Body of pancreas (tissue), 4 donors: ENCODE measurements around the gene NAA20. TPM values are rescaled to one million over a fixed set of nuclear protein-coding genes. Genes with fewer than 3 reads are reported as not detected.

Source experiments
- ATAC-seq: fragments of 150-250 bp; one replicate; pipeline ENCODE4 v1.9.1; 2016
- DNase-seq, 4 donors: peaks; one replicate each; pipeline ENCODE4 v3.0.0-alpha.2; 2019
- H3K27ac ChIP-seq, 4 donors: fragments of 200-600 bp; sonication (generic); 1 replicate in 3 of 4; 2 replicates in 1 of 4; pipeline versions ENCODE4 v1.5.1 to v1.6.1; 2016 to 2019; ENCODE audit warnings: mild to moderate bottlenecking in 1 of 4, mixed read lengths in 1 of 4, moderate library complexity in 1 of 4
- H3K27me3 ChIP-seq, 2 donors: fragments of 200-600 bp; sonication (generic); one replicate each; pipeline ENCODE4 v1.6.0; 2016; ENCODE audit warnings: mild to moderate bottlenecking in 1 of 2
- H3K36me3 ChIP-seq, 2 donors: fragments of 200-600 bp; sonication (generic); replicated peaks in 1 of 2; 2 replicates each; pipeline ENCODE4 v1.5.1; 2016; ENCODE audit warnings: low read depth in 2 of 2; ENCODE audit not compliant: insufficient read depth in 1 of 2
- H3K4me1 ChIP-seq: fragments of 200-600 bp; sonication (generic); one replicate; pipeline ENCODE4 v1.6.0; 2016
- H3K4me3 ChIP-seq, 2 donors: fragments of 200-600 bp; sonication (generic); 1 replicate in 1 of 2; 2 replicates in 1 of 2; pipeline ENCODE4 v1.5.1; 2016 to 2019
- H3K9me3 ChIP-seq, 3 donors: fragments of 200-600 bp; sonication (generic); 1 replicate in 2 of 3; 2 replicates in 1 of 3; pipeline ENCODE4 v1.5.1; 2016
- POLR2A ChIP-seq, 3 donors: fragments of 450-650 bp; IDR thresholded peaks; one replicate each; pipeline ENCODE4 v1.6.1; 2016; ENCODE audit warnings: antibody characterized with exemption in 3 of 3, mild to moderate bottlenecking in 2 of 3
- WGBS, 2 donors: methylation state at CpG; one replicate each; pipeline ENCODE4 v1.1.5; 2017; 5-methylcytosine and 5-hydroxymethylcytosine counted together
- intact Hi-C: fragments of 100-400 bp; cut with DNase I; formaldehyde crosslinking; loops from one replicate; pipeline ENCODE4 v1.15.1; 2023
- total RNA-seq, 2 donors: library from RNA; depleted of rRNA; stranded (reverse); fragments of >200 nt; gene quantifications; one replicate each; pipeline ENCODE4 v1.1.0, GENCODE V29; 2016
- TF ChIP-seq, protein P1 (sequence below), 7 experiments: fragments of 450-650 bp in 4 of 7; fragments of 200-600 bp in 3 of 7; sonication (generic) in 3 of 7; IDR thresholded peaks; one replicate each; pipeline ENCODE4 v1.5.1; 2016 to 2019; ENCODE audit warnings: antibody characterized with exemption in 7 of 7

The NAA20 gene
- total RNA-seq, 2 donors from 2014 or later: 19.2 to 23.4 TPM

DNA sequence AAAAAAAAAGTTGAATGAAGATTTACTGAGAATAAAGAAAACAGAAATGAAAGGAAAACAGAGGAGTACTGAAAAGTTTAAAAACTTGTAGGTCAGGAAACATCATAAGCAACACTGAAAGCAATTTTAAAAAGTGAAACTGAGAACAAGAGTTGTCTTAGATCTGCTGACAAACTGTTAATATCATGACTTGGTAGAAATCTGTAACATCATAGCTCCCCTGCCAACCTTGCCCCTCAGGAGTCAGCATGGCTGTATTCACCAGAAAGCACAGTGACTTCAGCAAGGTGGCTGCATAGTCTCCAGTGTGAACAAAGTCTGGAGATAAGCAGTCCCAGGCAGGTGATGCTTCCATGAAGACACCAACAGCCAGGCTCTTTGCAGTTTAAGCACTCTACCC is 5.3 kb downstream of the NAA20 start:
- Histone ChIP-seq H3K4me1 (peaks cover 39% of the 10 kb centered on the region), H3K27ac (no peak overlapping the region), H3K36me3 (peaks cover 0 to 2% of the 10 kb centered on the region in 2 donors), H3K27me3 (no peaks in the 10 kb centered on the region), H3K4me3 (no peak overlapping the region), H3K9me3 (no peaks in the 10 kb centered on the region)
- no peak for TF ChIP-seq POLR2A (IDR thresholded peaks at IDR 0.05)
- TF ChIP-seq, protein P1, sequence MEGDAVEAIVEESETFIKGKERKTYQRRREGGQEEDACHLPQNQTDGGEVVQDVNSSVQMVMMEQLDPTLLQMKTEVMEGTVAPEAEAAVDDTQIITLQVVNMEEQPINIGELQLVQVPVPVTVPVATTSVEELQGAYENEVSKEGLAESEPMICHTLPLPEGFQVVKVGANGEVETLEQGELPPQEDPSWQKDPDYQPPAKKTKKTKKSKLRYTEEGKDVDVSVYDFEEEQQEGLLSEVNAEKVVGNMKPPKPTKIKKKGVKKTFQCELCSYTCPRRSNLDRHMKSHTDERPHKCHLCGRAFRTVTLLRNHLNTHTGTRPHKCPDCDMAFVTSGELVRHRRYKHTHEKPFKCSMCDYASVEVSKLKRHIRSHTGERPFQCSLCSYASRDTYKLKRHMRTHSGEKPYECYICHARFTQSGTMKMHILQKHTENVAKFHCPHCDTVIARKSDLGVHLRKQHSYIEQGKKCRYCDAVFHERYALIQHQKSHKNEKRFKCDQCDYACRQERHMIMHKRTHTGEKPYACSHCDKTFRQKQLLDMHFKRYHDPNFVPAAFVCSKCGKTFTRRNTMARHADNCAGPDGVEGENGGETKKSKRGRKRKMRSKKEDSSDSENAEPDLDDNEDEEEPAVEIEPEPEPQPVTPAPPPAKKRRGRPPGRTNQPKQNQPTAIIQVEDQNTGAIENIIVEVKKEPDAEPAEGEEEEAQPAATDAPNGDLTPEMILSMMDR (IDR thresholded peaks at IDR 0.05): no peak
- DNase-seq (no peak), ATAC-seq (no peak)
- intact Hi-C loops: no loop called here

DNA sequence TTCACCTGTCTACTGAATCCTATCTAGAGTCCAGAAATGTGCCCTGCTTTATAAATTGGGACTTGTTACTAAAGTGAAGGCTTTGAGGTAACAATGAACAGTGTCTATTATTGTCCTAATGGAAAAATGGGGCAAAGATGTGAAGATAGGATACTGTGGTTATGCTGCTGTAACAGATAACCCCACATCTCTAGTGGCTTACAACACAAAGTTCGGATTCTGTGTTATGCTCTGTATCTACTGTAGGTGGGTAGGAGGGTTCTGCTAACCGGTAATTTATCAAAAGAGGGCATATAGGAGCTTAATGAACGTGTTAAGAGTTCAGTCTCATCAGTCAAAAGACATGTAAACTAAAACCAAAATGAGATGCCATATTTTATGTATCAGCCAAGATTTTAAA is 6.2 kb downstream of the NAA20 start:
- Histone ChIP-seq H3K27me3 (no peaks in the 10 kb centered on the region), H3K36me3 (peaks cover 0 to 2% of the 10 kb centered on the region in 2 donors), H3K27ac (no peak overlapping the region), H3K4me3 (no peak overlapping the region), H3K4me1 (peaks cover 38% of the 10 kb centered on the region), H3K9me3 (no peaks in the 10 kb centered on the region)
- TF ChIP-seq POLR2A (IDR thresholded peaks at IDR 0.05): no peak
- TF ChIP-seq, protein P1 (IDR thresholded peaks at IDR 0.05): no peak
- 90 to 91% methylated on average over 3 of the region's 3 CpGs for WGBS, 2 donors
- intact Hi-C loops: no loop called here
- no peak for DNase-seq
- no peak for ATAC-seq

DNA sequence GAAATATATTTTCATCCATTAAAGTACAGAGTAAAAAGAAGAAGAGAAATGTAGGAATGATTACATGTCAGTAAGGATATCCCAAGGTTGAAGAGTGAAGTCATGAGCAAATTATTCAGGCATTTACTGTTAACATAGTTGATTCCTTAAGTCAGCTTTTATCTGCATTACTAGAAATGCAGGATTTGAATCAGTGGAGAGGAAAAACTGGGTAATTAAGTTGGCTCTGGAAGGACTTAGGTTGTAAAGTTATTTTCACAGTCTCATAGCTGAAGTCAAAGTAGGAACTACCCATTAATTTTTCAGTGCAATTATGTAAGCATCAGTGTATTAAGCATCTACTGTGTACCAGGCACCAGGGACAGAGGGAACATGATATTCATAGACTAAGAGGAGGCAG is 7.8 kb downstream of the NAA20 start:
- Histone ChIP-seq H3K36me3 (peaks cover 0 to 2% of the 10 kb centered on the region in 2 donors), H3K4me1 (peaks cover 22% of the 10 kb centered on the region), H3K9me3 (no peaks in the 10 kb centered on the region), H3K4me3 (no peak overlapping the region), H3K27ac (no peak overlapping the region), H3K27me3 (no peaks in the 10 kb centered on the region)
- no peak for ATAC-seq
- no peak for DNase-seq
- no peak for TF ChIP-seq POLR2A (IDR thresholded peaks at IDR 0.05)
- TF ChIP-seq, protein P1 (IDR thresholded peaks at IDR 0.05): no peak
- intact Hi-C loops: no loop called here

DNA sequence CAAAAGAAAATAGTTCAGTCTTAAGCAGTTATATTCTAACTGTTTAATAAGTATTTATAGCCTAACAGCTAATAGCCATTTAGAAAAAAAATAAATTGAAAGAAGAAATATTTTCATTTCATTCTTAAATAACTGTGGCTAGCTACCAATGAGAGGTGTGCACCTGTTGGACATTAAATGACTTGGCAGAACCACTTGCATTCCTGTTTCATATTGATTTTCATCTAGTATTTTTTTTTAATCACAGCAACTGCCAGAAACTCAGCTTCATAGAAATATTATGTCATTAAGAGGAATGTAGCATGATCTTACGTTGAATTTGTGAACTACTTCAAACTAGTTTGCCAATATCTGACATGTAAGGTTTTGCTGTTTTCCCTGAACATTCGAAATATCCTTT is 10.1 kb downstream of the NAA20 start:
- TF ChIP-seq POLR2A (IDR thresholded peaks at IDR 0.05): no peak
- TF ChIP-seq, protein P1 (IDR thresholded peaks at IDR 0.05): no peak
- ATAC-seq (peak; percentile 86), DNase-seq (no peak)
- intact Hi-C loops: no loop called here
- 32 to 37% methylated on average over 2 of the region's 2 CpGs for WGBS, 2 donors
- Histone ChIP-seq H3K27me3 (no peaks in the 10 kb centered on the region), H3K4me1 (peaks cover 15% of the 10 kb centered on the region), H3K9me3 (no peaks in the 10 kb centered on the region), H3K27ac (peak overlapping the region in 2 of 4 donors; percentile 52 to 70), H3K4me3 (no peak overlapping the region), H3K36me3 (peaks cover 0 to 9% of the 10 kb centered on the region in 2 donors)

DNA sequence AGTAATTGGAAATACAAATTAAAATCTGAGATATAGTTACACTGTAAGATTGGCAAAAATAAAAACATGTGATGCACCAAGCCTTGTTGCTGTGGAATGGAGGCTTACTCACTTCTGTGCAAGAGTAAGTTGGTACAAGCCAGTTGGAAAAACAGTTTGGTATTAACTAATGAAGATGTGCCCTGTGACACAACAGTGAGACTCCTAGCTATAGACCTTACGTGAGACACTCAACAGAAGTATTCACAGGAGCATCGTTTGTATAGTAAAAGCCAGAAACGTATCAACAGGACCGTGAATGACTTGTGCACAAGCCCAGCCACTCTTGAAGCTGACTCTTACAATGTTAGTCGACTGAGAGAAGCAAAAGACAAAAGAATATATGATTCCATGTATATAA is 14.6 kb downstream of the NAA20 start:
- no peak overlapping the region for H3K27ac ChIP-seq
- peaks cover 0 to 40% of the 10 kb centered on the region in 2 donors for H3K36me3 ChIP-seq
- no peak for DNase-seq
- intact Hi-C loops: no loop called here
- 80 to 82% methylated on average over 5 of the region's 5 CpGs for WGBS, 2 donors
- no peaks in the 10 kb centered on the region for H3K9me3 ChIP-seq
- no peak for TF ChIP-seq POLR2A (IDR thresholded peaks at IDR 0.05)
- peaks cover 12% of the 10 kb centered on the region for H3K4me1 ChIP-seq
- H3K27me3 ChIP-seq: no peaks in the 10 kb centered on the region
- H3K4me3 ChIP-seq: no peak overlapping the region
- no peak for ATAC-seq
